HG03460 (cell line): ENCODE results near the gene TBC1D30.
"Not testable (repeated sequence)": the region's sequence is repeated elsewhere in the genome, so short reads cannot be mapped to it uniquely, and the experiment has no call there.

Source experiments
- ATAC-seq: cut with Tn5 transposase; IDR thresholded peaks from one replicate; pipeline ENCODE4 v1.9.1; 2021; ENCODE audit not compliant: unreplicated experiment

Gene TBC1D30

GRCh38 chr12:64824500-64825142 is at the start of gene TBC1D30:
Gene TBC1D30, plus strand, starts transcription at chr12:64824647. Its CDS starts 233 bp downstream, at chr12:64824880.
- no peak for ATAC-seq

DNA sequence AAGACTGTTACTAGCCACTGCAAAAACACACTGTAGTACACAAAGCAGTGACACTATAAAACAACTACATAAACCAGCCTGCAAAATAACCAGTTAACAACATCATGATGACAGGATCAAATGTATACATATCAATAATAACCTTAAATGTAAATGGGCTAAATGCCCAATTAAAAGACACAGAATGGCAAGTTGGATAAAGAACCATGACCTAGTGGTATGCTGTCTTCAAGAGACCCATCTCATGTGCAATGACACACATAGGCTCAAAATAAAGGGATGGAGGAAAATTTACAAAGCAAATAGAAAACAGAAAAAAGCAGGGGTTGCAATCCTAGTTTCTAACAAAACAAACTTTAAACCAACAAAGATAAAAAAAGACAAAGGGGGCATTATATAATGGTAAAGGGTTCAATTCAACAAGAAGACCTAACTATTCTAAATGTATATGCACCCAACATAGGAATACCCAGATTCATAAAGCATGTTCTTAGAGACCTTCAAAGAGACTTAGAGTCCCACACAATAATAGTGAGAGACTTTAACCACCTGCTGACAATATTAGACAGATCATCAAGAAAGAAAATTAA is 49.2 kb upstream of the TBC1D30 start:
- not testable (repeated sequence) for ATAC-seq

GRCh38 chr12:64779354-64779974 is 45.0 kb upstream of the TBC1D30 start:
- no peak for ATAC-seq

GRCh38 chr12:64780132-64780530 is 44.3 kb upstream of the TBC1D30 start:
- ATAC-seq = no peak

- ATAC-seq = peak; percentile 42
Observed at GRCh38 chr12:64780531-64781279, 43.7 kb upstream of the TBC1D30 start.

DNA sequence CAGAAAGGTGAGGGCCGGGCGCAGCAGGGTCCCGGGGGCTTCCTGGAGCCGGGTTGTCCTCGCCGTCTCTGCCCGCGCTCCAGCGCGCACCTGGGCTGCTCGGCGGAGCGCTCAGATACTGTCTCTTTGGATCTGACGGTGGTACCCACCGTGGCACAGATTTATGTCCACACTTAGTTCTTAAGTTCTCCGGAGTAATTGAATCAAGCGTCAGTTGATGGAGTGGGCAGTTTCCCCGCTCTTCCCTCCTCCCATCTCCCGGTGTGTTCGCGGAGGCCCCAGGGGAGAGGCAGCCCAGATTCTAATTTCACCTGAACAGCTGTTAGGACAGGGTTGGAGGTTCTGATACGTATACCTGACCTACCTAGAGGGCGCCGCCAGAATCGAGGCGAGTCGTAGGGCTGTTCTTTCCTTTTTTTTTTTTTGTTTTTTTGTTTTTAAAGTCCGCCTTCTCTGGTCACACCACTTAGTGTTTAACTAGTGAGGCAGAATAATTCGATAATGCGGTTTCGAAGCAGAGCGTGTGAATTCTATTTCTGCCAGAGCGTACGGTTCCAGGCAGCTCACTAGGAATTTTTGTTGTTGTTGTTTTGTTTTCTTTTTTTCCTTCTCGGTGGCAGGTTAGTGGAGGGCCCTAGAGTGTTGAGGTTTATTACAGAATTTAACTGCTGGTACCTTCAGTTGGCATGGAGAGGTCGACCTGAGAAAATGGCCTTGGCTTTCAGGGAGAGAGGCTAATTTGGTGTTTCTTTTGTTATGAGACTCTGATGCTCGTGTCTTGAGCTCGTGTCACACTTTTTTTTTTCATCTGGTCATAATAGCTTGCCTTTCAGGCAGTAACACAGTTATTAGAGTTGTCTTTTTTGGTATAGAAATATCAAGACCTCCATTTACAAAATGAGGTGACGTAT is 42.9 kb upstream of the TBC1D30 start:
- peak; percentile 25 for ATAC-seq

DNA sequence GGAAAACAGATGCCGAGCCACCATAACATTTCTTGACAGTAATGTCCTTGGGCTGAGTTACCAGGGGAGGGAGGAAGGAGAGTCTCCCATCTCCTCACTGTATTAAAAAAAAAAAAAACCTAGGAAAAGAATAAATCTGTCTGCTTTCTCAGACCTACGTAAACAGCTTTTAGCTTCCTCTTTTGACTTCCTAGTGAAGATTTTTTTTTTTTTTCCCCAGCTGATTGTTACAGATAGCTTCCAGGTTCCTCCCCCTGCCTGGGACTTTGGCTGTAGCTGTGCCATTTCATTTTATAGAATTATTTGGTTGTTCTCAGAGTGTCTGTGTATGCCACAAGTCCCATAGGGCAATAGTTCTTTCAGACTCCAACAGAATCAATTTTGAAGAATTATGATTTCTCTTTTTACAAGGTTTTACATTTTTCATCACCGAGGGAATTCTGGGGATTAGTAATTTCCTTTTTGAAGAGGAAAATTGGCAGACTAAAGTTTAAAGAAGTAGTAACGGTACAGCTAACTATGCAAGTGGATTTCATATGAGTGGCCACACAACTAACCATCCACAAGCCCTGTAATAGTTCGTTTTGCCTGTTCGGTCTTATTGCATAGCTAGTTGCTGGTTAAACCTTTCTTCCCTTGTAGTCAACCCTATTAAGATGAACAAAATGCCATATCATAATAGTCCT is 42.1 kb upstream of the TBC1D30 start:
- ATAC-seq = no peak

- no peak for ATAC-seq
Observed at GRCh38 chr12:64785838-64786237, 38.6 kb upstream of the TBC1D30 start.

- ATAC-seq = no peak
Observed at GRCh38 chr12:64790166-64790565, 34.3 kb upstream of the TBC1D30 start.

DNA sequence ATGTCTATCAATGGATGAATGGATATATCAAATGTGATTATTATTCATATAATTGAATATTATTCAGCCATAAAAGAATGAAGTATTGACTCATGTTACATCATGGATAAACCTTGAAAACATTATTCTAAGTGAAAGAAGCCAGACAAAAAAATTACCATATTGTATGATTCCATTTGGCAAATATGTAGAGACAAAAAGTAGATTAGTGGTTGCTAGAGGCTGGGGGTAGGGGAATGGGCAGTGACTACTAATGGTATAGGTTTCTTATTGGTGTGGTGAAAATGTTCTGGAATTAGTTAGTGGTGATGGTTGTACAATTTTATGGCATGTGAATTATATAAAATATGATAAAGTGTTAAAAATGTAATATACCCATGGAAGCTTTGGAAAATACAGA is 33.4 kb upstream of the TBC1D30 start:
- no peak for ATAC-seq

DNA sequence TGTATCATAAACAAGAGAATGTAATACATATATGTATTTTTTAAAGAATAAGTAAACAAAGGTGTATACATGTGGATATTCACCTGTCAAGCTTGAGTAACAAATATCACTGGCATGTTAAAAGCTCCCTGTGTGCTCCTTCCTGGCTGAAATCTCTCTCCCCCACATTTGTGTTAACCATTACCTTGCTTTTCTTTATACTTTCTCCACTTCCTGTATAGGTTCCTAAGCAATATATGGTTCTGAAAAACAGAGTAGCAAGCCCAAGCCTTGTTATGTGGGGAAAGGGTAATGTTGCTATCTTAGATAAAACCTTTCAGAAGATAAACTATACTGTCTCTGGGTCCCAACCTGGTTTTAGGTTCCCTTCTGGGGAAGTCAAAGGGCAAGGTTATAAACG is 32.3 kb upstream of the TBC1D30 start:
- no peak for ATAC-seq

DNA sequence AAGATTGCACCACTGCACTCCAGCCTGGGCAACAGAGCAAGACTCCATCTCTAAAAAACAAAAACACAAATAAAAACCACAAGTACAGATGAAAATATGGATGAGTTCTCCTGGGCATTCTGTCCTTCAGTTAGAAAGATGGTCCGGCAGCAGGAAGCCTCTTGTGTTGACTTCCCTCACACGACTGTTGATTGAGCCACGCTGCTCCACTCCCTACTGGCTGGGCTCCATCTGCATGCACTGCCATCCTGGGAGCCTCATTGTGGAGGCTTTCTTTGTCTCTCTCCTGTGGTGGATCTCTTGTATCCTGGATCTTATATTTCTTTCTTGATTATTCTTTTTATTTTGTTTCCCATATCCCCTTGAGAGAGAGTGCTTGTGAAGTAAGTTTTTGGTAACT is 30.8 kb upstream of the TBC1D30 start:
- ATAC-seq = no peak

DNA sequence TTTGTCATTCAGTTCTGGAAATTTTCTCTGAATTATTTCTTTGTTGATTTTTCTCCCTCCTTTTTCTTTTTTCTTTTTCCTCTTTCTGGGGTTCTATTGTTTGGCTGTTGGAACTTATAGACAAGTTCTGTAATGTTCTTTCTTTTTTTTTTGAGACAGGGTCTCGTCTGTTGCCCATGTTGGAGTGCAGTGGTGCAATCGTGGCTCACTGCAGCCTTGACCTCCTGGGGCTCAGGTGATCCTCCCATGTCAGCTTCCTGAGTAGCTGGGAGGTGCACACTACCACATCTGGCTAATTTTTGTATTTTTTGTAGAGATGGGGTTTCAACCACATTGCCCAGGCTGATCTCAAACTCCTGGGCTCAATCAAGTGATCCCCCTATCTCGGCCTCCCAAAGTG is 30.1 kb upstream of the TBC1D30 start:
- no peak for ATAC-seq

GRCh38 chr12:64796205-64796845 is 28.1 kb upstream of the TBC1D30 start:
- ATAC-seq = peak; percentile 73

GRCh38 chr12:64797156-64797555 is 27.3 kb upstream of the TBC1D30 start:
- ATAC-seq = no peak

DNA sequence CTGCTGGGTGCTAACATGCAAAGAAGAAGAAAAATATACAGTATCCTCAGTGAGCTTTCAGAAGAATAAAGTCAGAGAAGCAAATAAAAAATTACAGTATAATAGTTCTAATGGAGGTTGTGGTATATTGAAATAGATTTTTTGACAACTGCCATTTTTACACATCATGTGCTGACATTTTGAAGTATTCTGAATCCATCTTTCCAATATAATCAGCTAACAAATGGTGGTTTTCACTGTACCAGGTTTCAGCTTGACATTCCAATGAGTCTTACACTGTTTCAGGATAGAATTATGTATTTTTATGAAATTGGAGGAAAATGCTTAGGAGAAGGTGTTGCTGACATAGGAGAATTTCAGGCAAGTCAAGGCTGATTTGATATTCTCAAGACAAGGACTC is 26.3 kb upstream of the TBC1D30 start:
- ATAC-seq = no peak

DNA sequence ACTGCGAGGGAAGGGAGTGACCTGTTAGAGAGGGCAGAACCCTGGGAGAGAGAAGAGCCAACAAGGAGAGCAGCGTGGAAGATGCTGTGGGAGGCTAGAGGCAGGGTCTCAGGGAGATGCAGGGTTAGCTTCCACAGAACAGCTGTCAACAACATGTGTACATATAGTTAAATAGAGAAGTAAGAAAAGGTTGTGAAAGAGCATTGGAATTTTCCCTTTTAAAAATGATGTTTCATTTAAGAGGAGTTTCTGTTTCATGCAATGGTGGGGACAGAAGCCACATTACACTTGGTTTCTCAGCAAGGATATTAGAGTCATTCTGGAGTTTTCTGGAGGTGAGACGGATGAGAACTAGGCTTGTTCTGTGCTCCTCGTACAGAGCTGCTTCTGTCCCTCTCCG is 23.8 kb upstream of the TBC1D30 start:
- no peak for ATAC-seq

DNA sequence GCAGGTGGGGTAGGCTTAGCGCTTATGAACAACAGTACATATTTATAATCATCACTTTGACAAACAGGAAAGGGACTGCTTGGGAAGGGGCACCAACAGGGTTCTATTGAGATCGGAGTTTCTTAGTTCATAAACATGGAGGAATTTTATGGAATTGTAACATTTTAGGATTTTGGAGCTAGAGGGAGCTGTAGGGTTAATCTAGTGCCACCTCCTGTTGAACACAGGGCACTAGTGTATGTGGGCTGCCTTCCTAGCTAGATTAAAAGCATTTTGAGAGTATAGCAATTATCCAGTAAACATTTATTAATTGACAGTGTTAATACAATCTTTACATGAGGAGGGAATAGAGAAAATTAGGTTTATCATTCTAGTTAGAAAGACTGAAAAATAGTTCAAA is 23.1 kb upstream of the TBC1D30 start:
- ATAC-seq = no peak

DNA sequence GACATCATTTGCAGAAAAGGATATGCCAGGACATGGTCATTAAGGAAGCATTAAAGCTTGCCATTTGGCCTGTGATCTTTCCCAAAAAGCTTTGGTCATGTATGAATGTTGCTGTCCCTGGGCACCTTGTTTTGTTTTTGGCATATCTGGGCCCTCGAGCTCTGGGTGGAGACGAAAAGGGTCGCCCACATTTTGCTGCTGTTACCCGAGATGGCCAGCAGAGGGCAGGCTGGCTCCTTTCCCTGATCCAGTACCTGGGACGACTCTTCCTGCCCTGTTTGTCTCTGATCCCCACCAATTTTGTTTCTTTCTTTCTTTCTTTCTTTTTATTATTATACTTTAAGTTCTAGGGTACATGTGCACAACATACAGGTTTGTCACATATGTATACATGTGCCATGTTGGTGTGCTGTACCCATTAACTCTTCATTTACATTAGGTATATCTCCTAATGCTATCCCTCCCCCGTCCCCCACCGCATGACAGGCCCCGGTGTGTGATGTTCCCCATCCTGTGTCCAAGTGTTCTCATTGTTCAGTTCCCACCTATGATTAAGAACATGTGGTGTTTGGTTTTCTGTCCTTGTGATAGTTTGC is 22.2 kb upstream of the TBC1D30 start:
- not testable (repeated sequence) for ATAC-seq
